ENCODE results near the gene LMTK2. TPM values are rescaled to one million over a fixed set of nuclear protein-coding genes. Genes with fewer than 3 reads are reported as not detected.

LMTK2 gene
- total and polyA plus RNA-seq, 2 donors (not counting 1 experiment from before 2014, with no cell fraction given) = 4.9 to 13.1 TPM

DNA sequence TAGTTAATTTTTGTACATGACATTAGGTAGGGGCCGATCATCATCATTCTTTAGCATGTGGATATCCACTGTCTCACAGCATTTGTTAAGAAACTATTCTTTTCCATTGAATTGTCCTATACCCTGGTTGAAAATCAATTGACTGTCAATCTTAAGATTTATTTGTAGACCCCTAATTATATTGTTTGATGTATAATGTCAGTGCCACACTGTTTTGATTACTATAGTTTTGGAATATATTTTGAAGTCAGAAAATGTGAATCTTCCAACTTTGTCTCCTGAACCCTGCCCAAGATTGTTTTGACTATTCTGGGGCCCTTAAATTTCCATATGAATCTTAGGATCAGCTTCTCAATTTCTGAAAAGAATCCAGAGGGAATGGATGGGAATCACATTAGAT, 6.6 kb upstream of the LMTK2 start:
- CTCF ChIA-PET = interaction anchor here (1.4 kb wide), 1 partner anchor 68 kb away, joined by 4 read pairs; no protein-coding TSS in a partner anchor
- H3K4me3 Mint-ChIP-seq = no peak overlapping the region
- peaks cover 7% of the 10 kb centered on the region for H3K27me3 Mint-ChIP-seq
- H3K4me1 ChIP-seq (ENCODE audit: control insufficient read depth in 2 of 2, insufficient read depth in 2 of 2, low read length in 2 of 2) = no peaks in the 10 kb centered on the region
- no peak overlapping the region for H2AFZ ChIP-seq (ENCODE audit: insufficient read depth, low read depth, low read length, poor library complexity, severe bottlenecking)
- no peak overlapping the region for H3K4me2 ChIP-seq (replicated peaks; ENCODE audit: low read depth, low read length, poor library complexity, severe bottlenecking)
- no peak overlapping the region for H3K27ac Mint-ChIP-seq
- H3K36me3 ChIP-seq (replicated peaks in 1 of 2; ENCODE audit: control extremely low read depth in 1 of 2, control insufficient read depth in 1 of 2, extremely low read depth in 1 of 2, insufficient read depth in 2 of 2, low read length in 1 of 2) = no peaks in the 10 kb centered on the region
- intact Hi-C loops (cut with micrococcal nuclease) = no loop called here
- H3K27ac ChIP-seq (ENCODE audit: low read length in 2 of 2) = no peak overlapping the region
- no peaks in the 10 kb centered on the region for H4K20me1 ChIP-seq (ENCODE audit: control insufficient read depth, insufficient read depth, low read length, poor library complexity, severe bottlenecking)
- H3K4me3 ChIP-seq (ENCODE audit: control extremely low read depth in 1 of 5, extremely low read depth in 1 of 5, insufficient read depth in 1 of 5, low read depth in 2 of 5, low read length in 4 of 5) = no peak overlapping the region
- WGBS (ENCODE audit: insufficient coverage) = no CpG with 5 or more reads among the region's 1 CpG
- no peaks in the 10 kb centered on the region for H3K4me1 Mint-ChIP-seq
- POLR2A ChIA-PET = no interaction called here
- no peak overlapping the region for H3K9ac ChIP-seq (ENCODE audit: low read length)
- peaks cover 8 to 38% (median 20%) of the 10 kb centered on the region in 3 donors for H3K9me3 ChIP-seq (ENCODE audit: control extremely low read depth in 1 of 3, control insufficient read depth in 2 of 3, insufficient read depth in 1 of 3, low read length in 2 of 3)
- peaks cover 13% of the 10 kb centered on the region for H3K9me3 Mint-ChIP-seq (ENCODE audit: insufficient read depth)
- H3K27me3 ChIP-seq (replicated peaks in 1 of 4; ENCODE audit: control extremely low read depth in 1 of 4, control insufficient read depth in 3 of 4, insufficient read depth in 4 of 4, low read length in 3 of 4) = peaks cover 0 to 24% (median 13%) of the 10 kb centered on the region in 4 experiments
- ATAC-seq (ENCODE audit: low read depth) = no peak
- no peaks in the 10 kb centered on the region for H3K79me2 ChIP-seq (ENCODE audit: control insufficient read depth, insufficient read depth, low read length)
- DNase-seq = no peak
- TF ChIP-seq, protein P1, sequence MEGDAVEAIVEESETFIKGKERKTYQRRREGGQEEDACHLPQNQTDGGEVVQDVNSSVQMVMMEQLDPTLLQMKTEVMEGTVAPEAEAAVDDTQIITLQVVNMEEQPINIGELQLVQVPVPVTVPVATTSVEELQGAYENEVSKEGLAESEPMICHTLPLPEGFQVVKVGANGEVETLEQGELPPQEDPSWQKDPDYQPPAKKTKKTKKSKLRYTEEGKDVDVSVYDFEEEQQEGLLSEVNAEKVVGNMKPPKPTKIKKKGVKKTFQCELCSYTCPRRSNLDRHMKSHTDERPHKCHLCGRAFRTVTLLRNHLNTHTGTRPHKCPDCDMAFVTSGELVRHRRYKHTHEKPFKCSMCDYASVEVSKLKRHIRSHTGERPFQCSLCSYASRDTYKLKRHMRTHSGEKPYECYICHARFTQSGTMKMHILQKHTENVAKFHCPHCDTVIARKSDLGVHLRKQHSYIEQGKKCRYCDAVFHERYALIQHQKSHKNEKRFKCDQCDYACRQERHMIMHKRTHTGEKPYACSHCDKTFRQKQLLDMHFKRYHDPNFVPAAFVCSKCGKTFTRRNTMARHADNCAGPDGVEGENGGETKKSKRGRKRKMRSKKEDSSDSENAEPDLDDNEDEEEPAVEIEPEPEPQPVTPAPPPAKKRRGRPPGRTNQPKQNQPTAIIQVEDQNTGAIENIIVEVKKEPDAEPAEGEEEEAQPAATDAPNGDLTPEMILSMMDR (IDR thresholded peaks at IDR 0.05) = no peak
- no peak for TF ChIP-seq EZH2 (IDR thresholded peaks at IDR 0.05; ENCODE audit: borderline replicate concordance, insufficient read depth, low read depth, low read length, poor library complexity, severe bottlenecking)

DNA sequence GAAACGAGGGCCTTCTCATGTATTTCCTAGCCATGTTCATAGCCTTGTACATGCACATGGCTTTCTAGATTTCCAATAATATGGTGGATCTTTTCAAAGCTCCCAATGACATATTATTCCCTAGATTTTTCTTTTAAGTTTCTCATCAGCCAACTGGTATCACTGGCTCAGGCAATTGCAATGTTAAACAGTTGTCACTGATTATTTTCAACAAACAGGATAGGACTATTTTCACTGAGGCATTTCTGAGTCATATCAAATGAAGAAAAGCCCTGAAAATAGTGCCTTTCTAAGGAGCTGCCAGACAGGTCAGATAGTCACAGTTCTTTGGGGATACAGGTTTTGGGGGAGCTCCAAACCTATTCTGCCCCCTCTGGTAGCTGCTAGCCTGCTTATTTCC, 4.5 kb upstream of the LMTK2 start:
- CTCF ChIA-PET = interaction anchor here (5.8 kb wide), 1 partner anchor 65 kb away, joined by 130 read pairs; no protein-coding TSS in a partner anchor
- peaks cover 9% of the 10 kb centered on the region for H3K9me3 Mint-ChIP-seq (ENCODE audit: insufficient read depth)

More for the DNA sequence above, 4.5 kb upstream of the LMTK2 start:
- ATAC-seq (ENCODE audit: low read depth) (no peak), DNase-seq (no peak)
- Histone ChIP-seq H3K36me3 (replicated peaks in 1 of 2; ENCODE audit: control extremely low read depth in 1 of 2, control insufficient read depth in 1 of 2, extremely low read depth in 1 of 2, insufficient read depth in 2 of 2, low read length in 1 of 2) (no peaks in the 10 kb centered on the region), H3K27me3 (replicated peaks in 1 of 4; ENCODE audit: control extremely low read depth in 1 of 4, control insufficient read depth in 3 of 4, insufficient read depth in 4 of 4, low read length in 3 of 4) (peaks cover 0 to 24% (median 13%) of the 10 kb centered on the region in 4 experiments), H3K9ac (ENCODE audit: low read length) (no peak overlapping the region), H3K79me2 (ENCODE audit: control insufficient read depth, insufficient read depth, low read length) (peaks cover 19% of the 10 kb centered on the region), H2AFZ (ENCODE audit: insufficient read depth, low read depth, low read length, poor library complexity, severe bottlenecking) (no peak overlapping the region), H3K4me1 (ENCODE audit: control insufficient read depth in 2 of 2, insufficient read depth in 2 of 2, low read length in 2 of 2) (peaks cover 3 to 8% of the 10 kb centered on the region in 2 donors), H3K4me3 (ENCODE audit: control extremely low read depth in 1 of 5, extremely low read depth in 1 of 5, insufficient read depth in 1 of 5, low read depth in 2 of 5, low read length in 4 of 5) (no peak overlapping the region), H3K27ac (ENCODE audit: low read length in 2 of 2) (no peak overlapping the region), H4K20me1 (ENCODE audit: control insufficient read depth, insufficient read depth, low read length, poor library complexity, severe bottlenecking) (no peaks in the 10 kb centered on the region), H3K4me2 (replicated peaks; ENCODE audit: low read depth, low read length, poor library complexity, severe bottlenecking) (no peak overlapping the region), H3K9me3 (ENCODE audit: control extremely low read depth in 1 of 3, control insufficient read depth in 2 of 3, insufficient read depth in 1 of 3, low read length in 2 of 3) (peaks cover 5 to 29% (median 18%) of the 10 kb centered on the region in 3 donors)
- intact Hi-C loops (cut with micrococcal nuclease) = no loop called here
- Mint-ChIP-seq H3K27me3 (peaks cover 7% of the 10 kb centered on the region), H3K4me3 (no peak overlapping the region), H3K27ac (no peak overlapping the region), H3K4me1 (peaks cover 9% of the 10 kb centered on the region)
- 67% methylated on average over 1 of the region's 1 CpG for WGBS (ENCODE audit: insufficient coverage)
- TF ChIP-seq EZH2 (IDR thresholded peaks at IDR 0.05; ENCODE audit: borderline replicate concordance, insufficient read depth, low read depth, low read length, poor library complexity, severe bottlenecking) = no peak
- TF ChIP-seq, protein P1 (IDR thresholded peaks at IDR 0.05) = no peak
- POLR2A ChIA-PET = no interaction called here

Data from B cell (primary cell).